K562 (cell line): ENCODE results near the gene TUBA1B. TPM values are rescaled to one million over a fixed set of nuclear protein-coding genes. Genes with fewer than 3 reads are reported as not detected.

ENCODE experiments used
- ATAC-seq: fragments of 200-7000 bp; cut with Tn5 transposase; 3 replicates; pipeline ENCODE4 v1.9.1; 2020; ENCODE audit warnings: moderate library complexity
- BruUV-seq: library from RNA; stranded (reverse); fragments of 400-500 nt; replicated peaks from 2 replicates; lab custom pipeline; 2021; lab: Mats Ljungman, UMichigan
- CTCF ChIA-PET: fragments of 300-600 bp; formaldehyde crosslinking; extraction: SDS; loops from one replicate; lab custom pipeline; 2021; ENCODE audit warnings: low intra/inter-chr PET ratio; lab: Yijun Ruan, JAX
- POLR2A ChIA-PET: fragments of 300-600, 350-650 bp; sonication (Branson Sonifier 250); formaldehyde crosslinking; extraction: SDS; loops from one replicate; lab custom pipeline; 2021; ENCODE audit warnings: antibody characterized with exemption, inconsistent platforms; lab: Yijun Ruan, JAX
- DNase-seq, 4 experiments: peaks; one replicate each; pipeline versions ENCODE4 v3.0.0 to v3.0.0-alpha.2; 2011 to 2018; ENCODE audit warnings: low spot score in 3 of 4, mixed read lengths in 3 of 4; ENCODE audit errors: extremely low read depth in 1 of 4
- FAIRE-seq: peaks from 2 replicates; lab custom pipeline; 2011; peaks lifted over from hg19 to GRCh38; lab: Jason Lieb, UNC
- H2AFZ ChIP-seq: 2 replicates; pipeline ENCODE4 v1.6.0; 2011; ENCODE audit warnings: low read depth, low read length, control low read depth, inconsistent platforms
- H3K27ac ChIP-seq: fragments of 200-600 bp; 3 replicates; pipeline ENCODE4 v1.8.0; 2011; ENCODE audit warnings: low read depth, mild to moderate bottlenecking, control low read depth, inconsistent platforms, low read length, moderate library complexity, mixed read lengths; ENCODE audit errors: extremely low read depth
- H3K27me3 ChIP-seq, 2 experiments: fragments of 300-600 bp in 1 of 2; 2 replicates in 1 of 2; 3 replicates in 1 of 2; pipeline versions ENCODE4 v1.6.0 to v1.8.0; 2011; ENCODE audit warnings: inconsistent platforms in 2 of 2, low read length in 2 of 2, mild to moderate bottlenecking in 1 of 2, mixed read lengths in 1 of 2, moderate library complexity in 1 of 2; ENCODE audit not compliant: control insufficient read depth in 2 of 2, insufficient read depth in 2 of 2
- H3K36me3 ChIP-seq: fragments of 300-600 bp; 3 replicates; pipeline ENCODE4 v1.8.0; 2011; ENCODE audit warnings: mild to moderate bottlenecking, low read length, inconsistent platforms; ENCODE audit not compliant: control insufficient read depth, insufficient read depth
- H3K4me1 ChIP-seq, 2 experiments: fragments of 200-600 bp in 1 of 2; replicated peaks in 1 of 2; 2 replicates in 1 of 2; 3 replicates in 1 of 2; pipeline versions ENCODE4 v1.5.1 to v1.8.0; 2011; ENCODE audit warnings: inconsistent platforms in 2 of 2, low read length in 2 of 2, mild to moderate bottlenecking in 1 of 2, mixed read lengths in 1 of 2, moderate library complexity in 1 of 2; ENCODE audit not compliant: control insufficient read depth in 2 of 2, insufficient read depth in 2 of 2
- H3K4me2 ChIP-seq: 2 replicates; pipeline ENCODE4 v1.6.1; 2011; ENCODE audit warnings: low read length, control low read depth, inconsistent platforms, mixed read lengths; ENCODE audit not compliant: insufficient read depth
- H3K4me3 ChIP-seq: fragments of 200-600 bp; sonication (generic), shearing (Covaris generic); 2 replicates; pipeline ENCODE4 v1.5.1; 2016; ENCODE audit warnings: control low read depth, inconsistent platforms
- H3K79me2 ChIP-seq: fragments of 200-600 bp; 3 replicates; pipeline ENCODE4 v1.8.0; 2011; ENCODE audit warnings: low read length, inconsistent platforms; ENCODE audit not compliant: control insufficient read depth, insufficient read depth
- H3K9ac ChIP-seq, 2 experiments: 2 replicates each; pipeline versions ENCODE4 v1.6.0 to v1.6.1; 2011; ENCODE audit warnings: low read depth in 2 of 2, low read length in 2 of 2, control low read depth in 1 of 2, inconsistent platforms in 1 of 2, mild to moderate bottlenecking in 1 of 2, mixed read lengths in 1 of 2; ENCODE audit not compliant: insufficient read depth in 1 of 2
- H3K9me1 ChIP-seq: one replicate; pipeline ENCODE4 v1.6.0; 2011; ENCODE audit warnings: inconsistent platforms, mild to moderate bottlenecking, low read length, moderate library complexity; ENCODE audit not compliant: control insufficient read depth, insufficient read depth
- H3K9me3 ChIP-seq: replicated peaks from 2 replicates; pipeline ENCODE4 v1.5.1; 2011; ENCODE audit warnings: low read depth, low read length, inconsistent platforms; ENCODE audit not compliant: control insufficient read depth, insufficient read depth
- H4K20me1 ChIP-seq: replicated peaks from 2 replicates; pipeline ENCODE4 v1.6.1; 2011; ENCODE audit warnings: low read length, inconsistent platforms, mixed read lengths; ENCODE audit not compliant: control insufficient read depth, insufficient read depth
- EGR1 ChIP-seq: fragments of 450-650 bp; conservative IDR thresholded peaks from 2 replicates; pipeline ENCODE4 v1.6.1; 2017; ENCODE audit warnings: mild to moderate bottlenecking
- HNRNPL ChIP-seq: fragments of 200-400 bp; formaldehyde crosslinking; IDR thresholded peaks from 2 replicates; pipeline ENCODE4 v1.6.1; 2017; ENCODE audit warnings: low read depth, mild to moderate bottlenecking, low read length
- NR1H2 ChIP-seq: sonication (generic); formaldehyde crosslinking; IDR thresholded peaks from 2 replicates; pipeline ENCODE4 v1.4.0; 2020; ENCODE audit warnings: mild to moderate bottlenecking, missing genetic modification reagents
- PPARD ChIP-seq: fragments of 250-450 bp; sonication (Bioruptor Pico); IDR thresholded peaks from 2 replicates; pipeline ENCODE4 v1.8.0; 2022; ENCODE audit warnings: inconsistent platforms, mild to moderate bottlenecking, moderate library complexity
- SMARCE1 ChIP-seq: fragments of 450-650 bp; IDR thresholded peaks from 2 replicates; pipeline ENCODE4 v1.7.1; 2016; ENCODE audit warnings: mild to moderate bottlenecking
- TEAD1 ChIP-seq, 2 experiments: fragments of 450-650 bp in 1 of 2; sonication (generic) in 1 of 2; formaldehyde crosslinking; IDR thresholded peaks; 2 replicates each; pipeline versions ENCODE4 v1.4.0 to v1.8.0; 2020 to 2022; ENCODE audit warnings: mild to moderate bottlenecking in 2 of 2, missing genetic modification reagents in 1 of 2
- ZNF717 ChIP-seq: fragments of 250-450 bp; sonication (Bioruptor Pico); IDR thresholded peaks from 2 replicates; pipeline ENCODE4 v1.5.0; 2021
- ZNF79 ChIP-seq: fragments of 250-450 bp; sonication (Bioruptor Pico); IDR thresholded peaks from 2 replicates; pipeline ENCODE4 v1.4.0; 2020; ENCODE audit warnings: low read depth, mild to moderate bottlenecking, moderate library complexity
- WGBS: fragments of 100-300 bp; shearing (Covaris generic); methylation state at CpG from one replicate; pipeline ENCODE4 v1.1.6; 2016; ENCODE audit warnings: low coverage, mixed read lengths; ENCODE audit not compliant: insufficient coverage; ENCODE audit errors: missing lambda C conversion rate; 5-methylcytosine and 5-hydroxymethylcytosine counted together
- in situ Hi-C: fragments of 300-500 bp; cut with MboI; formaldehyde crosslinking; loops from 4 replicates; pipeline ENCODE4 v1.15.0; 2018; ENCODE audit warnings: inconsistent platforms, mixed read lengths
- intact Hi-C: fragments of 100-400 bp; cut with micrococcal nuclease; formaldehyde crosslinking; loops from 2 replicates; pipeline ENCODE4 v1.14.2; 2022
- polyA plus RNA-seq, 8 experiments: library from polyadenylated mRNA; depleted of rRNA in 4 of 8; stranded (reverse) in 5 of 8; unstranded in 3 of 8; fragments of >200 nt; fragmentation: Nextera tagmentation in 2 of 8; fragmentation: Illumina TruSeq in 1 of 8; extraction: Ambion mirVana in 2 of 8; extraction: Trizol in 1 of 8; gene quantifications; 2 replicates each; pipeline versions ENCODE4 v1.2.1 to v1.2.3, GENCODE V29; 2011 to 2014; ENCODE audit warnings: inconsistent platforms in 1 of 8, missing spikeins in 1 of 8
- total RNA-seq, 7 experiments: library from RNA; depleted of rRNA in 6 of 7; stranded (reverse); fragments of >200 nt in 6 of 7; fragmentation: Illumina TruSeq in 2 of 7; extraction: Trizol in 2 of 7; gene quantifications; 2 replicates each; pipeline versions ENCODE4 v1.2.1 to v1.2.3, GENCODE V29; 2011 to 2021; ENCODE audit warnings: low replicate concordance in 1 of 7

Gene TUBA1B
- total and polyA plus RNA-seq, 9 of the 15 experiments (the other 6 are each of a cell fraction or from before 2014, with no cell fraction given), result 2,189 to 4,624 (median 2,628) TPM

- TF ChIP-seq PPARD (CRISPR knock-in tag) (no peak), HNRNPL (no peak), SMARCE1 (no peak), ZNF717 (no peak), NR1H2 (CRISPR knock-in tag) (no peak)
- Histone ChIP-seq H3K9me1 (no peaks in the 10 kb centered on the region), H3K27me3 (no peaks in the 10 kb centered on the region), H3K4me1 (peaks cover 31 to 38% of the 10 kb centered on the region in 2 experiments), H3K27ac (no peak overlapping the region), H3K79me2 (no peaks in the 10 kb centered on the region), H4K20me1 (no peaks in the 10 kb centered on the region), H3K4me3 (no peak overlapping the region), H3K9me3 (no peaks in the 10 kb centered on the region), H3K36me3 (no peaks in the 10 kb centered on the region), H3K4me2 (no peak overlapping the region), H3K9ac (no peak overlapping the region), H2AFZ (0 out of 2 replicates have a peak overlapping the region, but pooled peaks have one; percentile 4)
- 73% methylated on average over 3 of the region's 3 CpGs for WGBS
- ChIA-PET POLR2A (interaction anchor here (1.0 to 4.6 kb wide), 5 partner anchors 10 to 180 kb away, joined by 3 to 61 read pairs (median 6); partner anchors contain the start of genes RHEBL1, TUBA1B and TUBA1C), CTCF (no interaction called here)
- in situ Hi-C loops (no loop called here), intact Hi-C loops (no loop called here)
- DNase-seq (no peak), ATAC-seq (no peak), FAIRE-seq (no peak)
- no TSS peak for BruUV-seq
Observed at GRCh38 chr12:49086116-49086515, 45.1 kb downstream of the TUBA1B start.

- POLR2A ChIA-PET, result interaction anchor here (1.0 to 2.8 kb wide), 6 partner anchors 10 to 181 kb away, joined by 3 to 12 read pairs (median 4); partner anchors contain the start of genes DHH, TUBA1B and TUBA1C
- H3K27me3 ChIP-seq, result no peaks in the 10 kb centered on the region
- 86% methylated on average over 3 of the region's 3 CpGs for WGBS
- no peak overlapping the region for H3K4me2 ChIP-seq
- no peak overlapping the region for H3K27ac ChIP-seq
- H3K4me1 ChIP-seq, result peaks cover 18 to 21% of the 10 kb centered on the region in 2 experiments
- no peaks in the 10 kb centered on the region for H3K79me2 ChIP-seq
- H4K20me1 ChIP-seq, result no peaks in the 10 kb centered on the region
- no peak overlapping the region for H3K4me3 ChIP-seq
- BruUV-seq, result no TSS peak
- no peaks in the 10 kb centered on the region for H3K9me1 ChIP-seq
- no peaks in the 10 kb centered on the region for H3K9me3 ChIP-seq
- FAIRE-seq (no peak), DNase-seq (no peak), ATAC-seq (no peak)
- H3K36me3 ChIP-seq, result no peaks in the 10 kb centered on the region
- no peak overlapping the region for H3K9ac ChIP-seq
- intact Hi-C loops, result no loop called here
- H2AFZ ChIP-seq, result peak overlapping the region; percentile 47; the same call in 1 of the 2 replicates
- no peak for TF ChIP-seq EGR1
- TF ChIP-seq TEAD1 (CRISPR knock-in tag; IDR thresholded peaks at IDR 0.05), result no peak
- no peak for TF ChIP-seq ZNF79 (CRISPR knock-in tag)
- in situ Hi-C loops, result no loop called here
- CTCF ChIA-PET, result no interaction called here
Observed at GRCh38 chr12:49084438-49084837, 46.8 kb downstream of the TUBA1B start.
